IPS-18a (cell line): ENCODE data around the gene HRH3.

Experiments used
- H3K27ac ChIP-seq: one replicate; pipeline ENCODE4 v1.5.1; 2013; ENCODE audit warnings: low read length
- H3K27me3 ChIP-seq: one replicate; pipeline ENCODE4 v1.6.1; 2013; ENCODE audit warnings: mild to moderate bottlenecking, low read length; ENCODE audit not compliant: control insufficient read depth, insufficient read depth
- H3K36me3 ChIP-seq: one replicate; pipeline ENCODE4 v1.6.1; 2013; ENCODE audit warnings: low read depth, low read length; ENCODE audit not compliant: control insufficient read depth
- H3K4me1 ChIP-seq: one replicate; pipeline ENCODE4 v1.6.1; 2013; ENCODE audit warnings: low read depth, low read length; ENCODE audit not compliant: control insufficient read depth
- H3K4me3 ChIP-seq: one replicate; pipeline ENCODE4 v1.5.1; 2013; ENCODE audit warnings: low read length
- H3K9ac ChIP-seq: one replicate; pipeline ENCODE4 v1.6.1; 2013; ENCODE audit warnings: mild to moderate bottlenecking, low read length, moderate library complexity
- H3K9me3 ChIP-seq: one replicate; pipeline ENCODE4 v1.6.1; 2013; ENCODE audit warnings: low read depth, low read length; ENCODE audit not compliant: control insufficient read depth

The HRH3 gene

DNA sequence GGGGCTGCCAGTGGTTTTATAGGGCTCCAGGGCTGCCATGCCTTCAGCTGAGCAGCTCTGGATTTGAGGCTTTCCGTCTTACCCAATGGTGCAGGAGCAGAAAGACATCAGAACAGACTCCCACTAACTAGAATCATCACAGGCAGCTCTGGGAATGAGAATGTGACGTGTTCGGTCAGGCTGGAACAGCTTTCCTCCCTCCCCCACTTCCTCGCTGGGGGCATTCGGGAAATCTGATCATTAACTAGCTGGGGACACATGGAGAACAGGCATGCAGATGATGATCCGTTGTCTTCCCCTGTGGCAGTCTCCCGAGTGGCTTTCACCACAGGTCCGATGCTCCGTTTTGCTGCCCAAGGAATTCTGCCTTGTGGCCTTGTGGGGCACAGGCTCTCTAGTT lies 42.8 kb downstream of the HRH3 start:
- no peak overlapping the region for H3K9ac ChIP-seq
- H3K27ac ChIP-seq = no peak overlapping the region
- no peaks in the 10 kb centered on the region for H3K27me3 ChIP-seq
- no peak overlapping the region for H3K4me3 ChIP-seq
- no peaks in the 10 kb centered on the region for H3K9me3 ChIP-seq
- peaks cover 27% of the 10 kb centered on the region for H3K36me3 ChIP-seq
- H3K4me1 ChIP-seq = peaks cover 7% of the 10 kb centered on the region

DNA sequence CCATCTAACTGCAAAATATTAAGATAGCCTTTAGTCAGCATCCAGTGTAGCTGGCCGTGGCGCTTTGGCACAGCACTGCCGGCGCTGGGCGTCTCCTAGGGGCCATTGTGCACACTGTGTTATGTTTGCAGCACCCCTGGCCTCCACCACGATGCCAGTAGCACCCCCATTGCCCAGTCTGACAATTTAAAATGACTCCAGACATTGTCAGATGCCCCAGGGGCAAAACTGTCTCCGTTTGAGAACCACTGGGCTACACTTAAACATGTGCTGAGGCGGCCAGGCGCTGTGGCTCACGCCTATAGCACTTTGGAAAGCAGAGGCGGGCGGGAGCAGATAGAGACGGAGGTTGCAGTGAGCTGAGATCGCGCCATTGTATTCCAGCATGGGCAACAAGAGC lies 43.2 kb downstream of the HRH3 start:
- no peak overlapping the region for H3K27ac ChIP-seq
- no peak overlapping the region for H3K4me3 ChIP-seq
- peaks cover 27% of the 10 kb centered on the region for H3K36me3 ChIP-seq
- H3K27me3 ChIP-seq = no peaks in the 10 kb centered on the region
- H3K9ac ChIP-seq = no peak overlapping the region
- H3K9me3 ChIP-seq = no peaks in the 10 kb centered on the region
- peaks cover 3% of the 10 kb centered on the region for H3K4me1 ChIP-seq

DNA sequence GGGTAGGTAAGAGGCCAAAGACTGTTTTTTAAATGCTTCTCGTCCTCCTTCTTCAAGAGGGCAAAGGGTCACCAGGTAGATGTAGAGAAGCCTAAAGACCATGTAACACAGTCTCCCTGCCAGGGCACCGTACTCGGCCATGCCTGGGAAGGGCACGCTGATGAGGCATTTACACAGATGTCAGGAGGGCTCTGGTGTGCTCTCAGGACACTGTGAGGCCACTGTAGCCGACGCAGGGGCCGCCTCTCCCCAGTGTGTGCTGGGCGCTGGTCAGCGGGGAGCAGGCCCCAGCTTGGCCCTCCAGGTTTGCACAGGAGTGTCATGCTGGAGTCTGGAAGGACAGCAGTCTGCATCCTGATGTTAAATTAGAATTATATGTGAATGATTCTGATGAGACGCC lies 44.4 kb downstream of the HRH3 start:
- no peak overlapping the region for H3K4me3 ChIP-seq
- H3K9me3 ChIP-seq = no peaks in the 10 kb centered on the region
- no peak overlapping the region for H3K27ac ChIP-seq
- no peaks in the 10 kb centered on the region for H3K27me3 ChIP-seq
- no peak overlapping the region for H3K9ac ChIP-seq
- H3K36me3 ChIP-seq = peaks cover 24% of the 10 kb centered on the region
- H3K4me1 ChIP-seq = no peaks in the 10 kb centered on the region

DNA sequence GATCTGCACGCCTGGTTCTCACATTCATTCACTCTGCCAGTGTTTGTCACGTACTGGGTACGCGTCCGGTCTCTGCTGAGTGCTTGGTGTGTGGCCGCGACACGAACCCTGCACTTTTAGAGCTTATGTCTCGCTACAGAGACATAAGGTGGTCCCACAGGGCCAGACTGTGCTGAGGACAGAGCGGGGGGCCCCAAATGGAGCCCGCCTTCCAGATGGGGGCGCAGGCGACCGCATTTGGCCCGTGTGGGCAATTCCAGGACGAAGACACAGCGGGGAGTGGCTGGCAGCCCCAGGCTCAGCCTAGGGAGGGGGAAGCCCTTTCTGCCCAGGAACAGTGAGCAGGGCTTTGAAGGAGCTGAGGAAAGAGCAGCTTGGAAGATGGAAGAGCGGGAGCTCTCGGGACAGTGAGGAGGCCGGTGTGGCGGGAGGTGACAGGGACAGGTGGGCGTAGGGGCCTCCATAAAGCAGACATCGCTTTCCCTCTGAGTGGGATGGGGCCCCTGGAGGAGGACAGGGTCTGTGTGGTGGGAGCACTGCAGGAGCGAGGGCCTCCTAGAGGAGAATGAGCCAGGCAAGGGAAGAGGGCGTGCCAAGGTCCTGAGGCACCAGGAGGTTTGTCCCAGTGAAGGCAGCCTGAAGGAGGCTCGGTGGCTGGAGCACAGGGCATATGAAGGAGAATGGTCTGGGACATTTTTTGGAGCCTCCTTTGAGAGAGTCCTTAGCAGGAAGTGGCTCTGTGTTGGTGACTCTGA lies 45.0 kb downstream of the HRH3 start:
- no peak overlapping the region for H3K27ac ChIP-seq
- H3K36me3 ChIP-seq = peaks cover 24% of the 10 kb centered on the region
- no peaks in the 10 kb centered on the region for H3K27me3 ChIP-seq

DNA sequence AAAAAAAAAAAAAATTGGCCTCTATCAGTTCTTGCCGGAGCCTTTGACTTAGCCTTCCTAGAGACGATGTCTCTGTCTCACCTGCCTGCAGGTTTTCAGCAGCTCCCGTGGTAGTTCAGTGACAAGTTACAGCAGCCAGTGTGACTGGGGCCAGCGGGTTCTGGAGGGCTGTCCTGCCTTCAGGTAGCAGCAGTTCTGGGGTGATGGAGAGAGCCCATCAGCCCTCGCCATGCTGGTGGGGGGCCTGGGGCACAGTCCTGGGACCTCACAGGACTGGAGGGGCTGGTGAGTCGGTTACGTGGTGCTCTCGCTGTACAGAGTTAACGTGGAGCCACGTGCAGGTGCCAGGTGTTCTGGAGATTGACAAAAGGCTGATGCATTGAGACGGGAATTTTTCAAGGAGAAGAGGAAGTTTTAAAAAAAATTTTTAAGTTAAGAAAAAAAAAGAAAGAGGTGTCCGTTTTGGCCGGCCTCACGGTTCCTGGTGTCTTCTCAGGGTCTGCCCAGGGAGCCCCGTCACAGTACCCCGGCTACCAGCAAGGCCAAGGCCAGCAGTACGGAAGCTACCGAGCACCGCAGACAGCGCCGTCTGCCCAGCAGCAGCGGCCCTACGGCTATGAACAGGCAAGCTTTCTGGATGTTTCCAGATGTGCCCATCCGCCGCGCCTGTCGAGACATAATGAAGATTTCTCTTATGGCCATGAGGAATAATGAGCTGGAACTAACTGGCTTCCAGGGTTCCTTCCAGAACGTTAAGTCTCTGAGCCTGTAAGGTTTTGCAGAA lies 45.9 kb downstream of the HRH3 start:
- Histone ChIP-seq H3K4me3 (no peak overlapping the region), H3K27me3 (no peaks in the 10 kb centered on the region), H3K36me3 (peaks cover 19% of the 10 kb centered on the region), H3K27ac (no peak overlapping the region), H3K4me1 (no peaks in the 10 kb centered on the region), H3K9ac (no peak overlapping the region), H3K9me3 (no peaks in the 10 kb centered on the region)

More for the DNA sequence above, 45.0 kb downstream of the HRH3 start:
- H3K4me3 ChIP-seq = no peak overlapping the region
- no peak overlapping the region for H3K9ac ChIP-seq
- H3K4me1 ChIP-seq = no peaks in the 10 kb centered on the region
- no peaks in the 10 kb centered on the region for H3K9me3 ChIP-seq

DNA sequence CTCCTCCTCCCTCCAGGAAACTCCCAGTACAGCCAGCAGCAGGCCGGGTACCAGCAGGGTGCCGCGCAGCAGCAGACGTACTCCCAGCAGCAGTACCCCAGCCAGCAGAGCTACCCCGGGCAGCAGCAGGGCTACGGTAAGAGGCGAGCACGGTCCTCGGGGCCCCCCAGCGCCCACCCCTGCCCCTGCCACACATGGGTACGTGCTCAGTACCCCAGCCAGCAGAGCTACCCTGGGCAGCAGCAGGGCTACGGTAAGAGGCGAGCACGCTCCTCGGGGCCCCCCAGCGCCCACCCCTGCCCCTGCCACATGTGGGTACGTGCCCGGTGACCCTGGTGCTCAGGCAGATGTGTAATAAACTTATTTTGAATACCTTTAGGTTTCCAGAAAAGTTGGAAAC lies 47.4 kb downstream of the HRH3 start:
- Histone ChIP-seq H3K4me1 (no peaks in the 10 kb centered on the region), H3K27ac (no peak overlapping the region), H3K27me3 (no peaks in the 10 kb centered on the region), H3K36me3 (peaks cover 19% of the 10 kb centered on the region), H3K4me3 (no peak overlapping the region), H3K9me3 (no peaks in the 10 kb centered on the region), H3K9ac (no peak overlapping the region)

DNA sequence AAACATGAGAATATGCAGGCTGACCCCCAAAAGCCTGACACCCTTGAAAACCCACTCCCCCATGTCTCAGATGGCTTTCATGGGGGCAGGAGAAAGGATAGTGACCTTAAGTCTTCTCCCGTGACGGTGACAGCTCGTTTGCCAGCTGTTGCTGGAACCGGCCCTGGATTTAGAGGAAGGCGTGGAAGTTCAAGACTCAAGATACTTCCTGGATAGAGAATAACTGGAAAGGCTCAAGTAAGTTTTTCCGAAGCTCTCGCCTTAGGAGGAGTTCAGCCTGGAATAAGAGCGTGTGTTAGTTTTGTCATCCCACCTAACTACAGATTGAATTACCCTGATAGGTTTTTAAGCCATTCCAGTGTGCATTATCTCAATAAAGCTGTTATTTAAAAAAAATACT lies 48.8 kb downstream of the HRH3 start:
- peaks cover 23% of the 10 kb centered on the region for H3K36me3 ChIP-seq

DNA sequence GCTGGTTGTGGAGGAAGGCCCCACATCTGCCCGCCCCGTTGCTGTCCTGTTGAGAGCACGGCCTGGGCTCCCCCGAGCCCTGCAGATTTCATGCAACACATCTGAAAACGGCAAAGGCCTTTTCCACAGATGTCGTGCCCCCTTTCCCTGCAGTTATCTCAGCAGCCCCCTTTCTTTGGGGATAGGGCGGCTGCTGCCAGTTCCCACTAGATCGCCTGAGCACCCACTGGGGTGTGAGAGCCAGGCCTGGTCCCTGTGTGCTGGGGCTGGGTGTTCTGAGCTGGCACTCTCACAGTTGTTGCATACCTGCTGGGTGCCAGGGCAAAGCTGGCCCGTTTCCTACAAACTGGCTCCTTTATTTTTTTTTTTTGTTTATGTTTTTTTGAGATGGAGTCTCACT lies 49.5 kb downstream of the HRH3 start:
- H3K9me3 ChIP-seq = no peaks in the 10 kb centered on the region
- H3K4me1 ChIP-seq = no peaks in the 10 kb centered on the region
- H3K9ac ChIP-seq = no peak overlapping the region
- no peaks in the 10 kb centered on the region for H3K27me3 ChIP-seq
- H3K4me3 ChIP-seq = no peak overlapping the region
- H3K27ac ChIP-seq = no peak overlapping the region
- peaks cover 25% of the 10 kb centered on the region for H3K36me3 ChIP-seq

More for the DNA sequence above, 48.8 kb downstream of the HRH3 start:
- Histone ChIP-seq H3K27ac (no peak overlapping the region), H3K27me3 (no peaks in the 10 kb centered on the region), H3K4me3 (no peak overlapping the region), H3K9ac (no peak overlapping the region), H3K9me3 (no peaks in the 10 kb centered on the region), H3K4me1 (no peaks in the 10 kb centered on the region)

DNA sequence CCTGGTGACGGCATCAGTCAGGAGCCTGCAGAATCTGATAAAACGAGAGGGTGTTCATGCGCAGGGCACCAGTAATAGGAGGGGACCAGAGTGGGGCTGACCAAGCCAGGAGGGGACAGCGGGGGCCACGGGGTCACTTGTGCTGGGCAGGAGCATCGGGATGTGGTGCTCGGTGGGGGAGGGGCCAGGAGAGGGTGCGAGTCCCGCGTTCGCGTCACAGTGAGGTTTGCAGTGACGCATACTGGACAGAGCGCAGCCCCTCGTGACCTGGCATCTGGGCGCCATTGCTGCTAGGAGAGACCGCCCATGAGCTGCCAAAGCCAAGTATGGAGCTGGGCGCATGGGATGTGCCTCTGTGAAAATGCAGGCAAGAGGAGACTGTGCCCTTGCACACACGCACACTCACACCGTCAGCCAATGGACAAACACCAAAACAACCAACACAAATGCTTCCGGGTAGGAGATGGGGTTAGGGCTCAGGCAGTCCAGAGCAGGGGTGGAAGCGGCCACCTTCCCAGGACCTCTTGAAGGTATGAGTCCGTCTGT lies 51.1 kb downstream of the HRH3 start:
- no peak overlapping the region for H3K4me3 ChIP-seq
- H3K27me3 ChIP-seq = no peaks in the 10 kb centered on the region
- no peak overlapping the region for H3K27ac ChIP-seq
- no peaks in the 10 kb centered on the region for H3K9me3 ChIP-seq
- H3K9ac ChIP-seq = no peak overlapping the region
- H3K4me1 ChIP-seq = no peaks in the 10 kb centered on the region
- H3K36me3 ChIP-seq = peaks cover 36% of the 10 kb centered on the region

DNA sequence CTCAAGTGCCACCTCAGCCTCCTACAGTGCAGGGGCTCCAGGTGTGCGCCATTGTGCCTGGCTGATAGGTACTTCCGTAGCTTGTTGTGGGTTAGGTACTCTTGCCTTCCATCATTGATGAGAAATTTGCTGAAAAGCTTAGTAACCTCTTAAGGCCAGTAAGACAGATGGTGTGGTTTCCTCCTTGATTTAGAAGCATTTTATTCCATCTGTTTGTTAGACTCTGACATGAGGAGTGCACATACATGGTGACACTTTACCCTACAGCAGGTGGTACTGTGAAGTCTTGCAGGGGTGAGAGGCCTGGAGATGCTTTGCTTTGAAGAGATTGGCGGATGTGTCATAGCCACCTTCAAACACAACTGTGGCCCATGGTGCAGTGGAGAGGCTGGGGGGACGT lies 52.0 kb downstream of the HRH3 start:
- Histone ChIP-seq H3K27me3 (no peaks in the 10 kb centered on the region), H3K4me1 (no peaks in the 10 kb centered on the region), H3K27ac (no peak overlapping the region), H3K36me3 (peaks cover 36% of the 10 kb centered on the region), H3K4me3 (no peak overlapping the region), H3K9ac (no peak overlapping the region), H3K9me3 (no peaks in the 10 kb centered on the region)

DNA sequence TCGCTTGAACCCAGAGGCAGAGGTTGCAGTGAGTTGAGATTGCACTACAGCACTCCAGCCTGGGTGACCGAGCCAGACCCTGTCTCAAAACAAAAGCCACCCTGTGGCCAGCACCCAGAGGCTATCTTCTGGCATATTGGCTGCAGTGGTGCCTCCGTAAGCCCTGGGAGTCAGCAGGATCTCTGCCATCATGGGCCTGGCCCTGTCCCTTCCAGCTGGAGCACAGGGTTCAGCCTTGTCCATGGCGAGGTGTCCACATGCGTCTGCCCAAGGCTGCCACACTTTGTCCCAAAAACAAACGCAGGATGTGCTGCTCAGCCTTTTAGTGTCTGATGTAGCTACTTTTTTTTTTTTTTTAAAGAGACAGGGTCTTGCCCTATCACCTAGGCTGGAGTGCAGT lies 52.6 kb downstream of the HRH3 start:
- Histone ChIP-seq H3K4me3 (no peak overlapping the region), H3K9me3 (no peaks in the 10 kb centered on the region), H3K27me3 (no peaks in the 10 kb centered on the region), H3K9ac (no peak overlapping the region), H3K4me1 (no peaks in the 10 kb centered on the region), H3K36me3 (peaks cover 36% of the 10 kb centered on the region), H3K27ac (no peak overlapping the region)
